CD4-positive, alpha-beta memory T cell (primary cell): ENCODE measurements around the gene PSMD12. TPM values are rescaled to one million over a fixed set of nuclear protein-coding genes. Genes with fewer than 3 reads are reported as not detected.

Experiments
- CTCF ChIA-PET: fragments of 350-600 bp; sonication (Branson Sonifier 250); formaldehyde crosslinking; loops from one replicate; lab custom pipeline; 2021; ENCODE audit warnings: inconsistent platforms; ENCODE audit not compliant: partially characterized antibody; lab: Charles Lee
- POLR2A ChIA-PET: fragments of 350-600 bp; sonication (Branson Sonifier 250); formaldehyde crosslinking; loops from one replicate; lab custom pipeline; 2021; ENCODE audit not compliant: partially characterized antibody; lab: Charles Lee
- DNase-seq, 5 donors: peaks; one replicate each; pipeline versions ENCODE4 v3.0.0 to v3.0.0-alpha.2; 2020 to 2022; ENCODE audit warnings: mixed read lengths in 1 of 5
- H3K27ac ChIP-seq: one replicate; pipeline ENCODE4 v1.7.0; 2013; ENCODE audit warnings: low read depth, low read length
- H3K27me3 ChIP-seq: 2 replicates; pipeline ENCODE4 v1.7.0; 2013; ENCODE audit warnings: mild to moderate bottlenecking, low read length, moderate library complexity; ENCODE audit not compliant: insufficient read depth
- H3K36me3 ChIP-seq: 2 replicates; pipeline ENCODE4 v1.7.0; 2013; ENCODE audit warnings: mild to moderate bottlenecking, low read length, moderate library complexity; ENCODE audit not compliant: insufficient read depth
- H3K4me1 ChIP-seq: 2 replicates; pipeline ENCODE4 v1.7.0; 2013; ENCODE audit warnings: mild to moderate bottlenecking, low read length, moderate library complexity; ENCODE audit not compliant: insufficient read depth
- H3K4me3 ChIP-seq, 2 donors: one replicate each; pipeline ENCODE4 v1.7.0; 2013; ENCODE audit warnings: low read length in 2 of 2, mild to moderate bottlenecking in 1 of 2
- H3K9me3 ChIP-seq, 2 donors: one replicate each; pipeline ENCODE4 v1.7.0; 2013; ENCODE audit warnings: low read length in 2 of 2, control low read depth in 1 of 2; ENCODE audit not compliant: control insufficient read depth in 1 of 2
- H3K27ac Mint-ChIP-seq, 7 donors: one replicate each; pipeline ENCODE4 v1.8.0; 2020 to 2021; ENCODE audit warnings: mixed read lengths in 7 of 7, mild to moderate bottlenecking in 6 of 7, inconsistent platforms in 3 of 7, moderate library complexity in 3 of 7
- H3K27me3 Mint-ChIP-seq, 2 donors: one replicate each; pipeline ENCODE4 v1.8.0; 2020 to 2021; ENCODE audit warnings: mixed read lengths in 2 of 2
- H3K36me3 Mint-ChIP-seq, 2 donors: one replicate each; pipeline ENCODE4 v1.8.0; 2020 to 2021; ENCODE audit warnings: mixed read lengths in 2 of 2, inconsistent platforms in 1 of 2, mild to moderate bottlenecking in 1 of 2
- H3K4me1 Mint-ChIP-seq, 4 donors: one replicate each; pipeline ENCODE4 v1.8.0; 2020 to 2021; ENCODE audit warnings: mixed read lengths in 4 of 4, mild to moderate bottlenecking in 1 of 4
- H3K4me3 Mint-ChIP-seq, 8 donors: one replicate each; pipeline ENCODE4 v1.8.0; 2020 to 2021; ENCODE audit warnings: mixed read lengths in 8 of 8, mild to moderate bottlenecking in 7 of 8, moderate library complexity in 6 of 8, inconsistent platforms in 3 of 8
- H3K9me3 Mint-ChIP-seq, 8 donors: one replicate each; pipeline ENCODE4 v1.8.0; 2020 to 2021; ENCODE audit warnings: mixed read lengths in 8 of 8, mild to moderate bottlenecking in 5 of 8, inconsistent platforms in 3 of 8, moderate library complexity in 1 of 8
- intact Hi-C: fragments of 100-400 bp; cut with micrococcal nuclease; formaldehyde crosslinking; loops from one replicate; pipeline ENCODE4 v1.15.1; 2023
- polyA plus RNA-seq, 2 donors: library from polyadenylated mRNA; unstranded; fragments of 300-500 nt; fragmentation: Illumina TruSeq; gene quantifications; one replicate each; pipeline ENCODE4 v1.2.3, GENCODE V29; 2021
- total RNA-seq, 2 experiments: library from RNA; stranded (reverse); gene quantifications; one replicate each; pipeline ENCODE4 v1.2.3, GENCODE V29; 2021

The PSMD12 gene
- total and polyA plus RNA-seq, 4 experiments from 2014 or later: 34.5 to 49.8 (median 47.8) TPM

DNA sequence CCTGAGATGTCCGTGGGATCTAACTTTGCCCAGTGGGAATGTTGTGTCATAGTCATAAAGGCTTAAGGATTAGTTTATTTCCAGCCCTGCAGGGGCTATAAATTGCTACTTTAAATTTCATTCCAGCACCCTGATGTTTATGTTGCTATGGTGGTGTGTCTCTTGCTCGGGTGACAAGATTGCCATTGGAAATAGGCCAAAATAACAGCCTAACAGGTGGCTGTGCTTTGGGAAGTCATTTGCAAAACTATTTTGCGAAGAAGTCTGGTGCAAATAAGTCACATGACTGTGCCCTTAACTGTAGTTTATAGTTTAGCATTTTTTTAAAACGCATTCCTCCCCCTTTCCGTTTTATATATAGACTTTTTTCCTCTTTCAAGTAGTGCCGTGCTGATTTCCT lies 33.8 kb upstream of the PSMD12 start:
- ChIA-PET CTCF (interaction anchor here (0.6 kb wide), 1 partner anchor 75 kb away, joined by 3 read pairs; no protein-coding TSS in a partner anchor), POLR2A (interaction anchor here (1.0 to 1.4 kb wide), 3 partner anchors 22 to 75 kb away, joined by 3 to 6 read pairs (median 3); no protein-coding TSS in a partner anchor)
- Histone ChIP-seq H3K4me3 (no peak overlapping the region), H3K9me3 (no peaks in the 10 kb centered on the region), H3K36me3 (no peaks in the 10 kb centered on the region), H3K27ac (no peak overlapping the region), H3K4me1 (peaks cover 61% of the 10 kb centered on the region), H3K27me3 (no peaks in the 10 kb centered on the region)
- H3K4me1 Mint-ChIP-seq: peaks cover 41 to 81% (median 55%) of the 10 kb centered on the region in 4 donors
- H3K27me3 Mint-ChIP-seq: no peaks in the 10 kb centered on the region
- H3K27ac Mint-ChIP-seq: peak overlapping the region; percentile 47 to 96 (median 88)
- intact Hi-C loops: no loop called here
- peak; percentile 30 to 52 (median 43) for DNase-seq
- H3K4me3 Mint-ChIP-seq: peak overlapping the region in 7 of 8 donors; percentile 46 to 87 (median 71)
- peaks cover 14 to 18% of the 10 kb centered on the region in 2 donors for H3K36me3 Mint-ChIP-seq
- no peaks in the 10 kb centered on the region for H3K9me3 Mint-ChIP-seq

DNA sequence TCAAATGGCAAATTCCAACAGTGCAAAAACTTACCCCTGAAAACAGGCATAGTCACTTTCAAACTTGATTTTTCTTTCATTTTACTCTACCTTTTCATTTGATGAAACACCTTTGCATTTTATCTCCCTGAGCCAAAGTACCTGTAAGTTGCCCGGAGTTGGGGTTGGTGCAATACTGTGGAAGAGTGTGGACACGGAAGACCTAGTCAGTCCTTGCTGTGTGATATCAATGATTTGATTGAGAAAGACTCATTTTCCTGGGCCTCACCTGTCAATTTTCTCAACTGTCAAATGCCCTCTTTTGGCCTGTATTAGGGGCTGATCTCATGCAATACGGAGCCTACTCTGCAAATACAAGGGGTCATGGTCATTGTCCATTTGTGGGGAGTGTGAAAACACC lies 33.3 kb upstream of the PSMD12 start:
- Mint-ChIP-seq H3K9me3 (no peaks in the 10 kb centered on the region), H3K4me1 (peaks cover 39 to 79% (median 55%) of the 10 kb centered on the region in 4 donors), H3K27ac (peak overlapping the region; percentile 47 to 96 (median 88)), H3K36me3 (peaks cover 14 to 18% of the 10 kb centered on the region in 2 donors), H3K4me3 (peak overlapping the region; percentile 46 to 87 (median 68)), H3K27me3 (no peaks in the 10 kb centered on the region)
- CTCF ChIA-PET: interaction anchor here (1.6 kb wide), 1 partner anchor 75 kb away, joined by 6 read pairs; no protein-coding TSS in a partner anchor
- POLR2A ChIA-PET: interaction anchor here (1.4 to 1.5 kb wide), 2 partner anchors 9 to 20 kb away, joined by 4 to 13 read pairs; no protein-coding TSS in a partner anchor
- H3K4me3 ChIP-seq: no peak overlapping the region
- H3K27me3 ChIP-seq: no peaks in the 10 kb centered on the region
- no peak for DNase-seq
- H3K4me1 ChIP-seq: peaks cover 61% of the 10 kb centered on the region
- no peaks in the 10 kb centered on the region for H3K36me3 ChIP-seq
- intact Hi-C loops: no loop called here
- H3K9me3 ChIP-seq: no peaks in the 10 kb centered on the region
- no peak overlapping the region for H3K27ac ChIP-seq

- Mint-ChIP-seq H3K27me3 (no peaks in the 10 kb centered on the region), H3K4me1 (peaks cover 39 to 74% (median 55%) of the 10 kb centered on the region in 4 donors), H3K9me3 (peaks cover 0 to 2% (median 0%) of the 10 kb centered on the region in 8 donors), H3K36me3 (peaks cover 16 to 19% of the 10 kb centered on the region in 2 donors), H3K4me3 (no peak overlapping the region), H3K27ac (peak overlapping the region in 3 of 7 donors; percentile 48 to 87 (median 83))
- H3K4me3 ChIP-seq: no peak overlapping the region
- ChIA-PET POLR2A (interaction anchor here (0.6 to 2.1 kb wide), 5 partner anchors 16 to 82 kb away, joined by 3 to 5 read pairs (median 3); no protein-coding TSS in a partner anchor), CTCF (interaction anchor here (0.7 to 3.1 kb wide), 4 partner anchors 11 to 82 kb away, joined by 3 to 11 read pairs (median 6); no protein-coding TSS in a partner anchor)
- peaks cover 69% of the 10 kb centered on the region for H3K4me1 ChIP-seq
- H3K36me3 ChIP-seq: no peaks in the 10 kb centered on the region
- no peaks in the 10 kb centered on the region for H3K27me3 ChIP-seq
- DNase-seq: no peak
- intact Hi-C loops: no loop called here
- H3K27ac ChIP-seq: no peak overlapping the region
- H3K9me3 ChIP-seq: no peaks in the 10 kb centered on the region
These were observed 27.5 kb upstream of the PSMD12 start for GRCh38 chr17:67393809-67394397.

- Mint-ChIP-seq H3K27me3 (no peaks in the 10 kb centered on the region), H3K9me3 (peaks cover 0 to 2% (median 0%) of the 10 kb centered on the region in 8 donors), H3K36me3 (peaks cover 9 to 12% of the 10 kb centered on the region in 2 donors), H3K4me1 (peaks cover 39 to 73% (median 55%) of the 10 kb centered on the region in 4 donors), H3K27ac (peak overlapping the region; percentile 74 to 97 (median 95)), H3K4me3 (peak overlapping the region in 7 of 8 donors; percentile 45 to 96 (median 83))
- intact Hi-C loops: no loop called here
- ChIA-PET POLR2A (interaction anchor here (8.1 kb wide), 1 partner anchor 46 kb away, joined by 161 read pairs; no protein-coding TSS in a partner anchor), CTCF (interaction anchor here (0.7 to 3.1 kb wide), 2 partner anchors 16 to 83 kb away, joined by 3 to 11 read pairs; no protein-coding TSS in a partner anchor)
- Histone ChIP-seq H3K27ac (peak overlapping the region; percentile 32), H3K4me1 (peaks cover 65% of the 10 kb centered on the region), H3K4me3 (no peak overlapping the region), H3K36me3 (no peaks in the 10 kb centered on the region), H3K9me3 (no peaks in the 10 kb centered on the region), H3K27me3 (no peaks in the 10 kb centered on the region)
- no peak for DNase-seq
These were observed 25.7 kb upstream of the PSMD12 start for GRCh38 chr17:67392111-67392510.

DNA sequence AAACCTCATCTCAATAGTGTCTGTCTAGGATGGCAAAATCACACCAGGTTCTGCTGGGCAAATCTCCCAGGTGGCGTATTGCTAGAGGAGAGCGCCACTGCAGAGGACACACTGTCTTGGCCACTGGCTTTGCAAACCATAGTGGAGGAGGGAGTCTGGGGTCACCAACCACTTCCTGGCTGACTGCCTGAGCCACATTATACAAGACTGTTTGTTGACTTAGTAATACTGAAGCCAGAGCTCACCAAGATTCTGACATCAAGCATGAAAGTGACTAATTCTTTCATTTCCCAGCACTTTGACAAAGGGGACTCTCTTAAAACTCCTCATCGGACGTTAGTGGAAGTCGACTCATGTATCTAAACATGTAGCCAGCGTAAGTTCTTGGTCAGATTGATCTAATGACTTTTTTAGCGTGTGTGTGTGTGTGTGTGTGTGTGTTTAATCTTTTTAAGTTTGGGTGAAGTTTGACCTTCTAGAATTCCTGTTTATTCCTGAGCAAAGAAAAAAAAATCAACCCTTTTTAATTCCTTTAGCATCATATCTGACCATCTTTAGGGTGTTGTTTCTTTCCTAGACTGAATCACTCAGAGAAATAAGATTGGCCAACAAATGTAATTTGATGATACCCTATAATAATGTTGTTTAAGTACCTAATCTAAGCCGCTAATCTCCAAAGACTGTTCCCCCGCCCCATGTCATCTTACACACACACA lies 24.4 kb upstream of the PSMD12 start:
- ChIA-PET POLR2A (interaction anchor here (1.1 to 8.1 kb wide), 8 partner anchors 8 to 85 kb away, joined by 4 to 161 read pairs (median 18); partner anchors contain the start of gene PITPNC1), CTCF (interaction anchor here (1.0 to 29.3 kb wide), 10 partner anchors 12 to 211 kb away, joined by 3 to 605 read pairs (median 4); partner anchors contain the start of gene PITPNC1)
- Histone ChIP-seq H3K27me3 (no peaks in the 10 kb centered on the region), H3K4me3 (peak overlapping the region in 1 of 2 donors; percentile 6), H3K36me3 (no peaks in the 10 kb centered on the region), H3K27ac (peak overlapping the region; percentile 53), H3K4me1 (peaks cover 76% of the 10 kb centered on the region), H3K9me3 (no peaks in the 10 kb centered on the region)
- Mint-ChIP-seq H3K9me3 (peaks cover 0 to 2% (median 0%) of the 10 kb centered on the region in 8 donors), H3K4me1 (peaks cover 46 to 82% (median 64%) of the 10 kb centered on the region in 4 donors), H3K27ac (peak overlapping the region; percentile 92 to 97 (median 96)), H3K27me3 (no peaks in the 10 kb centered on the region), H3K36me3 (peaks cover 9 to 15% of the 10 kb centered on the region in 2 donors), H3K4me3 (peak overlapping the region; percentile 69 to 96 (median 85))
- intact Hi-C loops: loop anchor here (1.0 kb wide), 2 partner anchors 31 to 50 kb away; no protein-coding TSS in a partner anchor
- DNase-seq: peak; percentile 47 to 82 (median 61)

- POLR2A ChIA-PET: interaction anchor here (1.1 to 8.1 kb wide), 9 partner anchors 9 to 86 kb away, joined by 4 to 161 read pairs (median 13); partner anchors contain the start of gene PITPNC1
- Histone ChIP-seq H3K27ac (peak overlapping the region; percentile 53), H3K4me1 (peaks cover 81% of the 10 kb centered on the region), H3K27me3 (no peaks in the 10 kb centered on the region), H3K4me3 (peak overlapping the region in 1 of 2 donors; percentile 6), H3K9me3 (no peaks in the 10 kb centered on the region), H3K36me3 (no peaks in the 10 kb centered on the region)
- Mint-ChIP-seq H3K27me3 (no peaks in the 10 kb centered on the region), H3K9me3 (peaks cover 0 to 2% (median 0%) of the 10 kb centered on the region in 8 donors), H3K27ac (peak overlapping the region; percentile 92 to 97 (median 96)), H3K4me3 (peak overlapping the region in 7 of 8 donors; percentile 69 to 96 (median 87)), H3K36me3 (peaks cover 9 to 13% of the 10 kb centered on the region in 2 donors), H3K4me1 (peaks cover 48 to 80% (median 62%) of the 10 kb centered on the region in 4 donors)
- CTCF ChIA-PET: interaction anchor here (1.0 to 29.3 kb wide), 14 partner anchors 8 to 212 kb away, joined by 3 to 605 read pairs (median 4); partner anchors contain the start of gene PITPNC1
- no peak for DNase-seq
- intact Hi-C loops: loop anchor here (1.0 kb wide), 2 partner anchors 32 to 51 kb away; no protein-coding TSS in a partner anchor
These were observed 23.7 kb upstream of the PSMD12 start for GRCh38 chr17:67390006-67390645.
